ENCODE results near the gene MCAT.

Gene MCAT

DNA sequence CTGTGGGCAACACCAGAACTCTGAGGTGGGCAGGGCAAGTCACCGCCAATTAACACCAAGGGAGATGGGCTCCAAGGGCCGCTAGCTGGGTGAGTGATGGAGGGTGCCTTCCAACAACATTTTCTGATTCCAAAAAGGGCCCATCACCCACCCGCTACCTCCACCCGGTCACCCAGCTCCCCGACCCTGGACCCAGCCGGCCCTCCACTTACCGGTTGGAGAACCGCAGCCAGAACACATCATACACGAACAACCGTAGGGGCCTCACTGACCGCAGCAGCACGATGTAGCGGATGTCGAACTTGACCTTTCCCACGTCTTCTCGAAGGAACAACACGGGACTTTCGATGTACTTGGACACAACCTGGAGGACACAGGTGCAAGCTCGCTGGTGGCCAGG, 29.0 kb upstream of the MCAT start:
- Histone ChIP-seq H3K4me3 (ENCODE audit: insufficient read depth, low read depth, low read length, poor library complexity, severe bottlenecking) (no peak overlapping the region), H3K9me3 (ENCODE audit: control insufficient read depth, low read length) (no peaks in the 10 kb centered on the region), H3K4me1 (ENCODE audit: control insufficient read depth, insufficient read depth, low read length, poor library complexity, severe bottlenecking) (no peaks in the 10 kb centered on the region), H3K27ac (ENCODE audit: insufficient read depth, low read length, poor library complexity, severe bottlenecking) (no peak overlapping the region), H3K27me3 (replicated peaks; ENCODE audit: control insufficient read depth, insufficient read depth, low read length, poor library complexity, severe bottlenecking) (no peaks in the 10 kb centered on the region), H3K36me3 (ENCODE audit: control insufficient read depth, insufficient read depth, low read length) (peaks cover 29% of the 10 kb centered on the region)
- no peak for DNase-seq

DNA sequence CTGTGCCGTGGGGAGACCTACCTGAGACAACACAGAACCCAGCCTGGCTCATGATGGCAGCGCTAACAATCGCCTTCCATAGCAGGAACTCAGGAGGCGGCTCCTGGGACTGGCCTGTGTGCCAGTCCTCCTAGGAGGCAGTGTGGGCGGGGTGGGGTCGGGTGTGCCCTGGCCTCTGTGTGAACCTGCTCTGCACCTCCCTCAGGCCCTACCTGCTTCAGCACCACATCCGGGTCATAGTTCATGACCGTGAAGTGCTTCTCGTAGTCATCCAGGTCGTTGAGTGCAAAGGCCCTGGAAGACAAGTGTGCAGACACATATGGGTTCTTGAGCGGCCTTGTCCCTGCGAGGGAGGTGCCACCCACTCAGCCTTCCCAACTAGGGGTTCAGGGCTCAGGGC, 28.4 kb upstream of the MCAT start:
- DNase-seq: no peak
- H3K36me3 ChIP-seq (ENCODE audit: control insufficient read depth, insufficient read depth, low read length): peaks cover 29% of the 10 kb centered on the region

DNA sequence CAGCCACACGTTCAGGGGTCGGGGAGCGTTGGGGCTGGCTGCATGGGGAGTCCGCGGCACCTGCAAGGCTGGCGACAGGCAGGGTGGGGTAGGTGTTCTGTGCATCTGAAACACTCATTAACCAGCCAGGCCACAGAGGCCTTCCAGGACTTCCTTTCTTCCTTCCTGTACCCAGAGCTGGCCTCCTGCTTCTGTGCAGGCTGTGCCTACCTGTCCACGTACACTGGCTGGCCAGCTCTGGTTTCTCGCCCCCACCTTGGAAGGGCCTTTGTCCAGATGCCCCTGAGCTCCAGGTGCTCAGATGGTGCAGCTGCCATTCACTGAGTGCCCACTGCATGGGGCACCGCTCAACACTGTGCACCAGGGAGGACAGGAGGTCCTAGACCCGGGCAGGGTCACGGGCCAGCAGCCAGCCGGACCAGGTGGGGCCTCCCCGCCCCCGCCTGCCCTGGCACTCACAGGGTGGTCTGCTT, 27.9 kb upstream of the MCAT start:
- Histone ChIP-seq H3K36me3 (ENCODE audit: control insufficient read depth, insufficient read depth, low read length) (peaks cover 27% of the 10 kb centered on the region), H3K4me1 (ENCODE audit: control insufficient read depth, insufficient read depth, low read length, poor library complexity, severe bottlenecking) (no peaks in the 10 kb centered on the region), H3K4me3 (ENCODE audit: insufficient read depth, low read depth, low read length, poor library complexity, severe bottlenecking) (no peak overlapping the region), H3K27ac (ENCODE audit: insufficient read depth, low read length, poor library complexity, severe bottlenecking) (no peak overlapping the region), H3K27me3 (replicated peaks; ENCODE audit: control insufficient read depth, insufficient read depth, low read length, poor library complexity, severe bottlenecking) (no peaks in the 10 kb centered on the region), H3K9me3 (ENCODE audit: control insufficient read depth, low read length) (no peaks in the 10 kb centered on the region)
- no peak for DNase-seq

More for the DNA sequence above, 28.4 kb upstream of the MCAT start:
- Histone ChIP-seq H3K27ac (ENCODE audit: insufficient read depth, low read length, poor library complexity, severe bottlenecking) (no peak overlapping the region), H3K4me3 (ENCODE audit: insufficient read depth, low read depth, low read length, poor library complexity, severe bottlenecking) (no peak overlapping the region), H3K9me3 (ENCODE audit: control insufficient read depth, low read length) (no peaks in the 10 kb centered on the region), H3K4me1 (ENCODE audit: control insufficient read depth, insufficient read depth, low read length, poor library complexity, severe bottlenecking) (no peaks in the 10 kb centered on the region), H3K27me3 (replicated peaks; ENCODE audit: control insufficient read depth, insufficient read depth, low read length, poor library complexity, severe bottlenecking) (no peaks in the 10 kb centered on the region)

DNA sequence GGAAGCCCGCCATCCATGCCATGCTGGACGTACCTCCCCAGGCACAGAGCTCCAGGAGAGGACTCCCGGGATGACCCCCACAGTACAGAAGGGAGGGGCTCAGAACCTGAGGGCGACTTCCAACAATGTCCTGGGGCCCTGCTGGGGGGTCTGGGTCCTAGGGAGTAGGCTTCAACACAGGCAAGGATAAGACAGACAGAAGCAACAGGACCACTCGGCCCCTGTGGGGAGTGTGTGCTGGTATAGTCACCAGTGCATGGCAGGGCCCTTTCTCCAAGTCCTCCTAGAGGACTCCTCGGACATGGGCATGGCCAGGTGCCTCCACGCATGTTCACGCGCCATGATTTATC, 26.9 kb upstream of the MCAT start:
- Histone ChIP-seq H3K36me3 (ENCODE audit: control insufficient read depth, insufficient read depth, low read length) (peaks cover 22% of the 10 kb centered on the region), H3K9me3 (ENCODE audit: control insufficient read depth, low read length) (no peaks in the 10 kb centered on the region), H3K27me3 (replicated peaks; ENCODE audit: control insufficient read depth, insufficient read depth, low read length, poor library complexity, severe bottlenecking) (no peaks in the 10 kb centered on the region), H3K4me3 (ENCODE audit: insufficient read depth, low read depth, low read length, poor library complexity, severe bottlenecking) (no peak overlapping the region), H3K27ac (ENCODE audit: insufficient read depth, low read length, poor library complexity, severe bottlenecking) (no peak overlapping the region), H3K4me1 (ENCODE audit: control insufficient read depth, insufficient read depth, low read length, poor library complexity, severe bottlenecking) (no peaks in the 10 kb centered on the region)
- DNase-seq: no peak

DNA sequence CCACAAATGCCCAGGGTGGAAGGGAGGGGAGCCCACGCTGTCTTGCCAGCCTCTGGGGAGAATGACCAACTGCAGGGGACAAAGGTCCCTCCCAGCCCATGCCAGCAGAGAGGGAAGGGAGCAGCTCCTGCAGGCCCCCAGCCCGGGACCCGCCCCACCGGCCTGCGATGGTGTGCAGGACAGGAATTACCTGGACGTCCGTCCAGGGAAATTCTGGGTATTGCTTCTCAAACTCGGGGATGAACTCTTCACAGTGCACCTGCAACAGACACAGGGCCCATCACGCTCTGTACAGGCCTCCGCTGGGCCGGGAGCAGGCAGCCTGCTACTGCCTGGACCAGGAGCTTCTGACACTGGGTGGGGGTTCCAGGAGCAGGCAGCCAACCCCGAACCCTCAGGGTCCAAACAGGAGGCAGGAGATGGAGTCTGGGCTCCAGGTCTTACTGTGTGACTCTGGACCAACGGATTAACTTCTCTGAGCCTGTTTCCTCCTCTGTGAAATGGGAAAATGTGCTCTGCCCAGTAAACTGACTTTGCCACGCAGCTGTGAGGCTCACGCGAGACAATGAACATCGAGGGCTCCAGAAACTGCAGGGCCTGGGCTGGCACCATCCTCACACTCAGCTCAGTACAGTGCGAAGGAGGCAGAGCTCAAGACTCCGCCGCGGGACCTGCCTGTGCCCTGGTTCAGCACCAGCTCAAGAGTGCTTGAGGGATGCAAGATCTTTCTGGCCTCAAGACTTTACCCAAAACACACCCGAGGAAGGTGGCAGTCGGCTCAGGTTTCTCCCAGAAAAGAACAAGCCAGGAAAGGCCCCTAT, 26.3 kb upstream of the MCAT start:
- H3K4me1 ChIP-seq (ENCODE audit: control insufficient read depth, insufficient read depth, low read length, poor library complexity, severe bottlenecking): no peaks in the 10 kb centered on the region
- H3K36me3 ChIP-seq (ENCODE audit: control insufficient read depth, insufficient read depth, low read length): peaks cover 19% of the 10 kb centered on the region
- H3K27me3 ChIP-seq (replicated peaks; ENCODE audit: control insufficient read depth, insufficient read depth, low read length, poor library complexity, severe bottlenecking): no peaks in the 10 kb centered on the region
- H3K4me3 ChIP-seq (ENCODE audit: insufficient read depth, low read depth, low read length, poor library complexity, severe bottlenecking): no peak overlapping the region
- no peaks in the 10 kb centered on the region for H3K9me3 ChIP-seq (ENCODE audit: control insufficient read depth, low read length)
- no peak overlapping the region for H3K27ac ChIP-seq (ENCODE audit: insufficient read depth, low read length, poor library complexity, severe bottlenecking)
- no peak for DNase-seq

DNA sequence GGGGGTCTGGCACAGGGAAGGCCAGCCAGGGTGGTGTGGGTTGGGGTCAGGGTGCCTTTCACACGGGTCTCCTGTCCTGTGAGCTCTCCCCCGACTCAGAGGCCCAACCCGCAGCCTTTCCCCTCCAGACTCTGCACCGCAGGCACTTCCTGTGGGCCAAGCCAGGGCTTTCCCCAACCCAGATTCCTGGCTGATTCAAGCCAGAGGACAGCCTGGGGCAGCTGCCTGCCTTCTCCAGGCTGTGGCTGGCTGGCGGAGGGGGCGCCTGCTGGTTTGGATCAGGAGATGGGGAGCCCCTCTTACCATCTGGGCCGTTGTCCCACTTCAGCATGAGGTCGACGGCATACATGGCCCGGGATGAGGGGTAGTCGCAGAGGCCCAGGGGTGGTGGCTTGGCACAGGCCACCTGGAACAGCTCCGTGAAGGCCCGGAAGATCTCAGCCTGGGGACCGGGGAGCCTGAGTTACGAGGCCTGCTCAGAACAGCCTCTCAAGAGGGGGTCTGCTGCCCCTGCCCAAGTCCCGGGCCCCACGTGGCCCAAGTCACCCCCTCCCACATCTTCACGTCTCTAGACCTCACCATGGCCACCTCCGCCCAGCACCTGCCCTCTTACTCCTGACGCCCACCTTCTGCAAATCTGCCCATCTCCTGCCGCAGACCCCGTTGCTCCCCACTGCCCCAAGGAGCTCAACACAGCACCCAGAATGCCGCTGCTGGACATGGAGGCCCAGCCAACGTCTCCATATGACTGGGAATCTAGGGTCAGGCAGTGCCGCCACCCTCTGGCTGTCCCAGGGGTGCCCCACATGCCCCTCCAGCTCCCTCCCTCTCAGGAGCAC, 25.5 kb upstream of the MCAT start:
- H3K36me3 ChIP-seq (ENCODE audit: control insufficient read depth, insufficient read depth, low read length): peaks cover 15% of the 10 kb centered on the region
- H3K4me1 ChIP-seq (ENCODE audit: control insufficient read depth, insufficient read depth, low read length, poor library complexity, severe bottlenecking): no peaks in the 10 kb centered on the region
- no peak for DNase-seq
- no peaks in the 10 kb centered on the region for H3K27me3 ChIP-seq (replicated peaks; ENCODE audit: control insufficient read depth, insufficient read depth, low read length, poor library complexity, severe bottlenecking)
- H3K4me3 ChIP-seq (ENCODE audit: insufficient read depth, low read depth, low read length, poor library complexity, severe bottlenecking): no peak overlapping the region
- no peak overlapping the region for H3K27ac ChIP-seq (ENCODE audit: insufficient read depth, low read length, poor library complexity, severe bottlenecking)
- no peaks in the 10 kb centered on the region for H3K9me3 ChIP-seq (ENCODE audit: control insufficient read depth, low read length)

DNA sequence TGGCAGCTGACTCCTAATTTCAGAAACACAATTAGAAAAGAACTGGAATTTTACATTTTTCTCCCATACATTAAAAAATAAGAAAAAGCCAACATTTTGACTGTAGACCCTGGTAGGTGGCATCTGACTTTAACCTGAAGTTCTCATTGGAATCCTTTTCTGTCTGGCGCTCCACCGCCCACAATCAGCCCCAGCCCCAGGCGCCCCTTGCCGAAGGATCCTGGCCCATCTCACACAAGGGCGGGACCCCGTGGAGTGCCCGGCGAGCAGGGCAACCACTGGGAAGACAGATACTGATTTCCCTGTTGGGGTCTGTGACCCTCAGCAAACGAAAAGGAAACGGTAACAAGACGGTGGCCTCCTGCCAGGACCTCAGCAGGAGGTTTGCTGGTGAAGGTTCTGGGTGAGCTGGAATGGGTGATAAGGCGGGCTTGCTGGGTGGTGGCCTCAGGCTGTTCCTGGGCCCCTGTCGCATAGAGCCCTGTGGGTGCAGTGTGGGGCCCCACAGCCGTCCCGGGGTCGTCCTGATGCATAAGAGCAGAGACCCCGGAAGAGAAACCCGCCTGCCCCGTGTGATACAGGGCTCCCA, 23.9 kb upstream of the MCAT start:
- no peak overlapping the region for H3K4me3 ChIP-seq (ENCODE audit: insufficient read depth, low read depth, low read length, poor library complexity, severe bottlenecking)
- no peak for DNase-seq
- H3K27me3 ChIP-seq (replicated peaks; ENCODE audit: control insufficient read depth, insufficient read depth, low read length, poor library complexity, severe bottlenecking): no peaks in the 10 kb centered on the region
- H3K36me3 ChIP-seq (ENCODE audit: control insufficient read depth, insufficient read depth, low read length): peaks cover 7% of the 10 kb centered on the region
- no peaks in the 10 kb centered on the region for H3K9me3 ChIP-seq (ENCODE audit: control insufficient read depth, low read length)
- H3K4me1 ChIP-seq (ENCODE audit: control insufficient read depth, insufficient read depth, low read length, poor library complexity, severe bottlenecking): no peaks in the 10 kb centered on the region
- no peak overlapping the region for H3K27ac ChIP-seq (ENCODE audit: insufficient read depth, low read length, poor library complexity, severe bottlenecking)

DNA sequence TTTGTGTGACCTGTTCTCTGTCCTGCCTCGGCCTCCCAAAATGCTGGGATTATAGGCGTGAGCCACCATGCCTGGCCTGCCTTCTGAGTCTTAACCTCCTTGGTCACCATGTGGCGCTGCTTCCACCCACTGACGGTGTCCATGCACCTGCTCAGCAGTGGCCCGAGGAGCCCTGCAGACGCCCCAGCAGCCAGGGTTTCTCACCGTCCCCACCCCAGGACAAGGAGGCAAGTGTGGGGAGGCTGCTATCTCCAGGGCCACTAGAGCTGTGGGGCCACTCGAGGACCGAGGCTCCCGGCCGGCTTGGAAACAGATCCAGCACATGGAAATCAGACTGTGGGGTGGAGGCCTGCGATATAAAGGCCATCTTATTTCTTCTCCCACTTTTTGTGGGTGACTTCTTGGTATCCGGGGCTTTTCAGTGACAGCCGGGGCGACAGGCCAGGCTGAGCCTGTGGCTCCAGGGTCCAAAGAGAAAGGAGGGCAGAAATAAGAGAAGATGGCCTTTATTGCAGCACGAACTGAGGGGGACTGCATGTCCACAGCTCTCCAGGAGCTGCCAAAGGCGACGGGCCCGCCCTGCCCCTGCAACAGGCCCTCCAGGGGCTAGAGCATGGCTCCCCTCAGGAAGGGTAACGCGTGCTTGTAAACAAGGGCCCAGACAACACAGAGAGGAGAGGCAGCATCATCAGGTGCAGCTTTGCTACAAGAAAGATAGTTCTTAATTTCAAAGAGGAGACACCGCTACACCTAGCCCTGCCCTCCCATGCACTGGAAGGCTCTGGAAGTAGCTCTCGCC, 23.1 kb upstream of the MCAT start:
- DNase-seq: no peak
- Histone ChIP-seq H3K4me3 (ENCODE audit: insufficient read depth, low read depth, low read length, poor library complexity, severe bottlenecking) (no peak overlapping the region), H3K4me1 (ENCODE audit: control insufficient read depth, insufficient read depth, low read length, poor library complexity, severe bottlenecking) (no peaks in the 10 kb centered on the region), H3K9me3 (ENCODE audit: control insufficient read depth, low read length) (no peaks in the 10 kb centered on the region), H3K27me3 (replicated peaks; ENCODE audit: control insufficient read depth, insufficient read depth, low read length, poor library complexity, severe bottlenecking) (no peaks in the 10 kb centered on the region), H3K27ac (ENCODE audit: insufficient read depth, low read length, poor library complexity, severe bottlenecking) (no peak overlapping the region), H3K36me3 (ENCODE audit: control insufficient read depth, insufficient read depth, low read length) (no peaks in the 10 kb centered on the region)

DNA sequence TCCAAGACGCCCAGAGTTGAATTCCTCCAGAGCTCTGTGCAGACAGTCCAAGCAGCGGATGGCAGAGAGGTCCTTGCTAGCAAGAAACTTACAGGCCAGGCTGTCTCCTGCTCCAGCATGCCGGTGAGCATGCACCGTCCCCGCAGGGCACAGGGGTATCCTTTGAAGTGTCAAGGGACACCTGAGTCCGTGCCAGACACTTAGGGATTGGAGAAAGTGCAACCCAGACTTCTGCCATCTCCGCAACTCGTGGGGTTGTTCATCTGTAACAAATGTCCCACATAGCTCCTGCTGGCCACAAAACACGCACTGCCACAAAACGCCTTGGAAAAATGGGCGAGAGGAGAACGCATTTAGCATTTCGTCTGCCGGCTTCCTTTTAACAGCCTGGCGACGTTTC, 21.4 kb upstream of the MCAT start:
- Histone ChIP-seq H3K9me3 (ENCODE audit: control insufficient read depth, low read length) (no peaks in the 10 kb centered on the region), H3K27me3 (replicated peaks; ENCODE audit: control insufficient read depth, insufficient read depth, low read length, poor library complexity, severe bottlenecking) (no peaks in the 10 kb centered on the region), H3K36me3 (ENCODE audit: control insufficient read depth, insufficient read depth, low read length) (peaks cover 5% of the 10 kb centered on the region), H3K27ac (ENCODE audit: insufficient read depth, low read length, poor library complexity, severe bottlenecking) (no peak overlapping the region), H3K4me1 (ENCODE audit: control insufficient read depth, insufficient read depth, low read length, poor library complexity, severe bottlenecking) (no peaks in the 10 kb centered on the region), H3K4me3 (ENCODE audit: insufficient read depth, low read depth, low read length, poor library complexity, severe bottlenecking) (no peak overlapping the region)
- no peak for DNase-seq
